IMR-90 (cell line): ENCODE data around the gene BUD23.

Experiments used
- BHLHE40 ChIP-seq: fragments of 150-350 bp; IDR thresholded peaks from 2 replicates; pipeline ENCODE4 v1.6.1; 2016; ENCODE audit warnings: mild to moderate bottlenecking, low read depth, low read length
- CEBPB ChIP-seq: IDR thresholded peaks from 2 replicates; pipeline ENCODE4 v1.6.1; 2012; ENCODE audit warnings: low read depth, low read length, improper control_type of control experiment
- CHD1 ChIP-seq: IDR thresholded peaks from 2 replicates; pipeline ENCODE4 v1.6.1; 2012; ENCODE audit warnings: low read depth, low read length, improper control_type of control experiment
- CTCF ChIP-seq: conservative IDR thresholded peaks from 2 replicates; pipeline ENCODE4 v1.5.1; 2012; ENCODE audit warnings: mild to moderate bottlenecking, low read depth, low read length, improper control_type of control experiment
- ELK1 ChIP-seq: fragments of 150-350 bp; IDR thresholded peaks from 2 replicates; pipeline ENCODE4 v1.6.1; 2016; ENCODE audit warnings: low read depth, mild to moderate bottlenecking, low read length, moderate library complexity, borderline replicate concordance
- FOS ChIP-seq: fragments of 150-350 bp; IDR thresholded peaks from 2 replicates; pipeline ENCODE4 v1.6.1; 2016; ENCODE audit warnings: low read depth, low read length
- MAFK ChIP-seq: IDR thresholded peaks from 2 replicates; pipeline ENCODE4 v1.6.1; 2012; ENCODE audit warnings: low read depth, low read length, improper control_type of control experiment
- MAZ ChIP-seq: IDR thresholded peaks from 2 replicates; pipeline ENCODE4 v1.6.1; 2012; ENCODE audit warnings: low read depth, mild to moderate bottlenecking, low read length, improper control_type of control experiment, moderate library complexity, borderline replicate concordance
- NFE2L2 ChIP-seq: fragments of 150-350 bp; IDR thresholded peaks from 2 replicates; pipeline ENCODE4 v1.6.1; 2016; ENCODE audit warnings: low read depth, mild to moderate bottlenecking, low read length
- POLR2A ChIP-seq: IDR thresholded peaks from 2 replicates; pipeline ENCODE4 v1.6.1; 2012; ENCODE audit warnings: mild to moderate bottlenecking, low read depth, low read length
- RAD21 ChIP-seq: IDR thresholded peaks from 2 replicates; pipeline ENCODE4 v1.6.1; 2012; ENCODE audit warnings: low read length, improper control_type of control experiment
- RFX5 ChIP-seq: IDR thresholded peaks from 2 replicates; pipeline ENCODE4 v1.8.0; 2012; ENCODE audit warnings: low read depth, mild to moderate bottlenecking, low read length, moderate library complexity
- SMC3 ChIP-seq: fragments of 150-350 bp; IDR thresholded peaks from 2 replicates; pipeline ENCODE4 v1.6.1; 2016; ENCODE audit warnings: low read depth, mild to moderate bottlenecking, antibody characterized with exemption, low read length, moderate library complexity
- USF2 ChIP-seq: fragments of 150-350 bp; IDR thresholded peaks from 2 replicates; pipeline ENCODE4 v1.6.1; 2017; ENCODE audit warnings: mild to moderate bottlenecking, antibody characterized with exemption, low read length, low read depth

GRCh38 chr7:73679709-73680108 lies 3.7 kb upstream of the BUD23 start:
- TF ChIP-seq CTCF (no peak), RAD21 (no peak), POLR2A (no peak), CHD1 (no peak), BHLHE40 (no peak), ELK1 (no peak), USF2 (no peak), RFX5 (no peak), NFE2L2 (no peak), FOS (no peak), MAFK (no peak), SMC3 (no peak), CEBPB (no peak), MAZ (no peak)
